GM18858 (cell line): ENCODE results near the gene GJB6.
"Not testable (repeated sequence)": the region's sequence is repeated elsewhere in the genome, so short reads cannot be mapped to it uniquely, and the experiment has no call there.

Source experiments
- ATAC-seq: cut with Tn5 transposase; IDR thresholded peaks from one replicate; pipeline ENCODE4 v1.9.1; 2021; ENCODE audit not compliant: unreplicated experiment

The GJB6 gene

DNA sequence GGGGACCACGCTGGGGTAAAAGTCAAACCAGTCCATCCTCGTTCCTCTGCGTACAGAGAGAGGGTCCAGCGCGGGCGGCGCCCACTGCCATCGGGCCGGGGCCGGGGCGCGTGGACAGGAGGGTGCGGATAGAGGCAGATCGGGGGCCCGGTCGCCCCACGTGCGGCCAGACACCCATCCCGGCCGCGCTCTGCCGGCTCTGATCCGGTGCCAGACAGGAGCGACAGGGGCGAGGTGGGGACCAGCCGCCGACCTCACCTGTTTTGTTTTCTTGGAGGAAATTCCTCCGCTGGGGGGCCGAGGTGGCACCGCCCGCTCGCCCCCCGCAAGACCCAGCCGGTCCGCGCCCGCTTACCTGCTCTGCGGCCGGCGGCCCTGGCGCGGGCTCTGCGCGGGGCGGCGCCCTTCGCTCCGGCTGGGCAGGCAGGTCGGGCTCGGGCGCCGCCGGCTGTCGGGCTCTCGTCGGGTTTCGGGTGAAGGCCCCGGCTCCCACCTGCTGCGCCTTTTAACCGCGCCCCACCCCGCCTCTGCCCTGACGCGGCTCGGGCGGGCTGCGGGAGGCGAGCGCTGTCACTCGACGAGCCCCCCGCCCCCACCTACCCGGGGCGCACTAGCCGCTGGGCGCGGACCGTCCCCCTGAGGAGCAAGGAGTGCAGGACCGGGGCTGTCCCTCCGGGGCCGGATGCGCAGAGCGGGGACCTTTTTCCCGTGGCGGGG is at the start of gene GJB6:
Gene GJB6, minus strand, starts transcription at position 481 of the 717 bp plus-strand sequence. CDS start 8,839 bp downstream, outside the sequence.
- ATAC-seq: no peak

DNA sequence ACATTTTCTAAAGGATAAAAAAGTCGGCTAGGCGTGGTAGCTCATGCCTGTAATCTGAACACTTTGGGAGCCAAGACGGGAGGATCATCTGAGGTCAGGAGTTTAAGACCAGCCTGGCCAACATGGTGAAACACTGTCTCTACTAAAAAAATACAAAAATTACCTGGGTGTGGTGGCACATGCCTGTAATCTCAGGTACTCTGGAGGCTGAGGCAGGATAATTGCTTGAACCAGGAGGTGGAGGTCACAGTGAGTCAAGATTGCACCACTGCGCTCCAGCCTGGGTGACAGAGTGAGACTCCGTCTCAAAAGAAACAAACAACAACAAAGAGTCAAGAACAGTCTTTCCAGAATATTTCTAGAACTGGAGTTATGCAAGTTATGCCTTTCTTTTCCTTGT is 44.8 kb upstream of the GJB6 start:
- ATAC-seq: not testable (repeated sequence)

DNA sequence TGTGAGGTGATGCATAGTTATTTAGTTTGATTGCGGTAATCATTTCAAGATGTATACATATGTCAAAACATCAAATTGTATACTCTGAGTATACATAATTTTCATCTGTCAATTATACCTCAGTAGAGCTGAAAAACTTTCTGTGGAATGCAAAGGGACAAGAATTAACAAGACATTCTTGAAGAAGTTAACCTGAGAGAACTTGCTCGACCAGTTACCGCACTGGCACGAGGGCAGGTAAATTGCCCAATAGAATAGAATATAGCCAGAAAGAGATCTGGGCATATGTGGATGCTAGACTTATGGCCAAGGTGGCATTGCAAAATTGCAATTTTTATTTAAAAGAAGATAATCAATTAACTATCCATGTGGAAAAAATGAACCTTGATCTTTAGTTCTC is 42.3 kb upstream of the GJB6 start:
- no peak for ATAC-seq

DNA sequence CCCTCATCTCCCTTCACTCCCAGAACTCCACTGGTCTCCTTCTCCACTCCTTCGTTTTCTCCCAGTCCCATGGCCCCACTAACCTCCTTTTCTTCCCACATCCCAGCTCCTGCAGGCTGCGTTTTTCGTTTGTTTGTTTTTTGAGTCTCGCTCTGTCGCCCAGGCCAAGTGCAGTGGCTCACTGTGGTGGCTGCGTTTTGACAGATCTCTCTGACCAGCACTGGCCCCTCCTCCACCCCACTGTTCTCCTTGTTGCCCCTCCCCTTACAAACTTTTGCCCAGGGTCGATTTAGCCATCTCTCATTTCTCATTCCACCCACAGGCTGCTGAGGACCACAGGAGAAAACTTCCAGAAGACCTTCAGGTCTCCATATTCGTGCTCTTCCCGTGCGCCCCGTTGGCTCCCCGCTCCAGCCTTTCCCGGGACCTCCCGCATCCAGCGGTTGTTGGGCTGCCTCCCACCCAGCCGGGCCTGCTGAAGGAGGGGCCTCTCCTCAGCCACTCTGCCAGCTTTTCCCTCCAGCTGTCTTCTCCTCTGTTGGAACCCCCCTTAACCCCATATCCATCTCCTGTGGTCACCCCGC is 40.6 kb upstream of the GJB6 start:
- ATAC-seq: no peak

DNA sequence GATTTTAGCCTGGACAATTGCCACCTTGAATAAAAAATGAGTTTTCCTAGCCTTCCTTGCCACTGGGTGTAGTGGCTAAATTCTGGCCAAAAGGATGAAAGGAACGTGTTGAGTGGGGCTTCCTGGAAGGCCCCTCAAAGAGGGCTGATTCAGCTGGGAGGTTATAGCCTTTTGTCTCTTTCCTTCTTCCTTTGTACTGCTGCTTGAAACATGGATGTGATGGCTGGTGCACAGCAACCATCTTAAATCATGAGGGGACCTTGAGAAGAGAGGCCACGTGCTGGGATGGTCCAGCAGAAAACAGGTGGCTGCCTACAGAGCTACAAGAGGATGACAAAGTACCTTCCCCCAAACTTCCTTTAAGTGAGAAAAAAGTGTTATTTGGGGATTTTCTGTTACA is 40.0 kb upstream of the GJB6 start:
- no peak for ATAC-seq

DNA sequence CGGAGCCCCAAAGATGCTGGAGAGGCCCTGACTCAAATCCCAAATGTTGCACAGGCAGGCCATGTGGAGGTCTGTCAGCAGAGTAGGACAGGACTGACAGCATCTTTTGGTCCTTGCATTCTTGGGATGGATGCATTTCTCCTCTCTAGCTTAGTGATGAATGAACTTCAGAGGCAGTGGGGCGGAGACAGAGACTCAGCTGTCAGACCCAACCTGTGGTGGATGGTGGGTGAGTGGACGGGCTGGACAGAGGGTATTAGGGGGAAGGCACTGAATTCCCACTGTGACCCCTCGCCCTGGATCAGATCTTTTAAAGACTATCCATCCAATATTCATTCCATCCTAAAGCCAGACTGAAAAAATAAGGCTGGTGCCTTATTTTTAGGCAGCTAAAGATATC is 39.3 kb upstream of the GJB6 start:
- no peak for ATAC-seq

DNA sequence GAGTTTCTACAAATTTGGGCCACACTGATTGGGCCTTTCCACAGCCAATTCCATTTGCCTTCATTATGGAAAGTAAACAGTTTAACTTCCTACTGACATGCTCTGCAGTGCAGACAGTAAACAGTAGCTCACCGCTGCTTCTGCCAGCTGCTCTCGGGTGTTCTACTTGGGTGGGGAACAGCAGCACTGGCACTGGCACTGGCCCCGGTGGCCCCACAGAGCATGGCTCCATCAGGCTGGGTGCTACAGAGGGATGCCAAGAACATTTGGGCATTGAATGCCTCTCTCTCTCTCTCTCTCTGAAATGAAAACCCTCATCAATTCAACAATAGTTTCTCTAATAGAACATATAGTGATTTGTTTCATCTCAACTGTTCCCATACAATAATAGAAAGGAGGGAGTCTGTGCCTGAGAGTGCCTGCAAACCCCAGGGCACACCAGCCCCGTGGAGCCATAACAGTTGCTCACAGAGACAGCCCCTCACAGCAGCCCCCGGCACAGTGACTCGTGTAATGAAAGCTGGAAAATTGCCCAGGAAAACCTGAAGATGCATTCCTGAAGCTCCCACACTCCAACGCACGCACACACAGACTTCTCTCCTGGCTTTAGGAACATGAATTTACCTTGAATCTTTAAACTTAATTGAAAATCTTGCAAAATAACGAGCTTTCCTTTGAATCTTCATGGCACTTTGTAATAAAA is 38.2 kb upstream of the GJB6 start:
- ATAC-seq: no peak

DNA sequence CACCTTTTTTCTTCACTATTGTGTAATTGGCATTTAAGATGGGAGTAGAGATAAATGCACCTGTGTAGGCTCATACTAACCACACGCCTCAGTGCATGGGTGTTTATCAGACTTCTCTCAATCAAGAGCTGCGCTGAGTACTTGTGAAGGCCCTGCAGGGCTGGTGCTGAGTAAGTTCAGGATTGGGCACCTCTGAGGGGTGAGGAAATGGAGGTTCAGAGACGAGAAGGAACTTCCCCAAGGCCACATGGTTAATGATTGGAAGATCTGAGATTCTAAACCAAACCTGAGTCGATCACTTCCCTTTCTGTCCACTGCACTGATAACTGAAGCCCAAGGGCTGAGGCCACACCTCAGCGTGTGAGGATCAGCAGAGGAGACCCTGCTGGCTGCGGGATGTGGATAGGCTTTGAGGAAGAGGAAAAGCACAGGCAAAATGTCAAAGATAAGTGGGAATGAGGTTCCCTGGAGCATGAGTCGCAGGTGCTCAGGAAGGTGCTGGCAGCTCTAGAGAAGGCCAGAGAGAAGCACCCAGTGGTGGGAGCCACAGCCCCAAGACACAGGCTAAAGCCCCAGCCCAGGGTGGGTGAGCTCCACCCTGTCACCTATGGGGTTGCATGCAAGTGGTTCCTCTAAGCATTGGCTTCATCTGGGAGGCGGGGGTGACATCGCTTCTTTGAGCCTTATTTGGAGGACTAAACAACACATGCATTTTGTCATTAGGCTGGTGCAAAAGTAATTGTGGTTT is 32.3 kb upstream of the GJB6 start:
- peak; percentile 97 for ATAC-seq

DNA sequence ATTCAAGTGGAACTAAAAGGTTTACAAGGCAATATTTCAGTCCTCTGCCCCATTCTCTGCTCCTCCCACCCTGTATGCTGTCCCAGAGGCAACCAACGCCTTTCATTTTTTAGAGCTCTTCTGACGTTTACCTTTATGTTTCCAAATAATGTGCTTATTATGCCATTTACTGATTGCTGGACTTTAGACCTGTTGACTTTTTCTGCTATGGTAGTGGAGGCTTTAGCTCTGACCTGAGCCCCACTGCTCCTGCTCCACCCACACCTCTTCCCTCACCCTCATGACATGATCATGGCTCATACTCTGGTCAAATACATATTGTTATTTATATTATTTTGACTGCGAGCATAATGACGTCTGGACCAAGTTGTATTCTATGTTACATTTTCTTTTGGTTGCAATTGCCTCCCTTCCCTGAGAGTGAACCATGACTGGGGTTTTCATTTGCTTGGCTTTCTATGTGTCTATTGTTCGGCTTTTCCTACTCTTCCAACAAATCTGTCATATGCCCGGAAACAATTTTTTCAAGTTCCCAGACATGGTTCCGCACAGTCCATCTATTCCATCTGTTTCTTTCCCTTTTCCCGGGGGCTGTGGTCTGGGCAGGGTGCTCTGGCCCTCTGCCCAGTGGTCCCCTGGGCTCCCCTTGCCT is 31.4 kb upstream of the GJB6 start:
- ATAC-seq: no peak

DNA sequence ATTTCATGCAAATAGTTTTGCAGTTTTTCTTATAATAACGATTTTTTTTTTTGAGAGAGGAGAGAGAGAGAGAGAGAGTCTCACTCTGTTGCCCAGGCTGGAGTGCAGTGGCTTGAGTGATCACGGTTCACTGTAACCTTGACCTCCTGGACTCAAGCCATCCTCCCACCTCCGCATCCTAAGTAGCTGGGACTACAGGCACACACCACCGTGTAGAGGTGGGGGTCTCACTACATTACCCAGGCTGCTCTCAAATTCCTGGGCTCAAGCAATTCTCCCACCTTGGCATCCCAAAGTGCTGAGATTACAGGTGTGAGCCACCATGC is 26.8 kb upstream of the GJB6 start:
- ATAC-seq: no peak

DNA sequence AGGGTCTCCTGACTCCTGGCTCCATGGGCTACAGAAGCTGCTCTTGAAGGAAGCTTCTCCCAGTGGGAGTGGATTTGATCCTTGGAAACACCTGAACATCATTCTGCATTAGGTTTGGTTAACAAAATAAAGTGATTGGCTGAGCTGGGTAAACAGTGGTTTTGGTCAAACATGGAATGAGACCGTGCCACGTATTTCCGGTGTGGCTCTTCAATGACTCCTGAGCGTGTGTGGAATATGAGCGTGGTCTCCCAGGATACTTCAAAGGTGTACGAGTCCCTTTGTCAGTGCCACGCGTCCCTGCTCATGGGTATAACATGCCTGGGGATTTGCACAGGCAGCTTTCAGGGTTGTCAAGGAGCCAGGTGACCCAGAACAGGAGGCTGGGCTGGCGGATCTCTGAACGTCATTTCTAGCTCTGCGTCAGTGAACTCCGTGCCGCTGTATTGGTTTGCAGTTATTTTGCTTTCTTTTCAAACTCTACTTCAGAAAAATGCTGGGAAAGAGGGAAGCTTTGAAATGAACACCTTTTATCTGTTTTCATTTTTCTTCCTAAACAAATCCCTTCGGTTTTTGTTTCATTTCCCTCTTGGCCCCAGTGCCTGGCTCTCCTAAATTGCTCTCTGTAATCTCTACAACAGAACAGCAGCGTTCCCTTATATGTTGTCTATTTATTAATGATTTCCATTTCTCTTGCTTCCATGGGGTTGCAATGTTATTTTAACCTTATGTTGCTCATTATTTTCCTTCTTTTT is 26.3 kb upstream of the GJB6 start:
- ATAC-seq: no peak

DNA sequence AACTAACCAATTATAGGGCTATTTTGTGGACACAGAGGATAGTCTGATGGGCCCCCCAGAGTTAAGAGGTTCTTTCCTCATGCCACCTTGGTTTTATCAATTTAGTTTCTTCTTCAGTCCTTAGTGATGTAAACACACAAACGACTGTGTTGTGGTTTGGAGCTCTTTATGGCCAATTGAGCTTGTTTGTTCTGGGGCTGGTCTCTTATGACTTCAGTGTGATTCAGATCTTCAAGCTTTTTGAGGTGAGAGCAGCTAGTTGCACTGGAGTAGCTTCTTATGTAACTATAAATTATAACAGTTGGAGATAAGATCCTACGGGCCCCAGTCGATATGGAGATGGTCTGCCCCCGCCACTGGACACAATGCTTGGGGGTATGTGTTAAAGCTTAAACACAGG is 22.0 kb upstream of the GJB6 start:
- no peak for ATAC-seq

DNA sequence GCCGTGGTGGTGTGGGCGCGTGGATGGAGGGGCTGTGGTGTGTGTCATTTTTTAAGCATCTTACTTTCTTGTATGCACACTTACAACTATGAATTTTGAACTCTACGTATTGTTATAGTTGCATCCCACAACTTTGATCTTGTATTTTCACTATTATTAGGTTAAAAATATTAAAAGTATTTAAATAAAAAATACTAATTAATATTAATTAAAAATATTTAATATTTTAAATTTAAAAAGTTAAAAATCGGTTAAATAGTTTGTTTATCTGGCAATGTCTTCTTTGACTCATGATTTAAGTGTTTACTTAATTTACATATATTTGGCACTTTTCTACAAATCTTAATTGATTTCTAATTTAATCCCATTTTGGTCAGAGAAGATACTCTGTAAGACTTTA is 17.8 kb upstream of the GJB6 start:
- no peak for ATAC-seq

DNA sequence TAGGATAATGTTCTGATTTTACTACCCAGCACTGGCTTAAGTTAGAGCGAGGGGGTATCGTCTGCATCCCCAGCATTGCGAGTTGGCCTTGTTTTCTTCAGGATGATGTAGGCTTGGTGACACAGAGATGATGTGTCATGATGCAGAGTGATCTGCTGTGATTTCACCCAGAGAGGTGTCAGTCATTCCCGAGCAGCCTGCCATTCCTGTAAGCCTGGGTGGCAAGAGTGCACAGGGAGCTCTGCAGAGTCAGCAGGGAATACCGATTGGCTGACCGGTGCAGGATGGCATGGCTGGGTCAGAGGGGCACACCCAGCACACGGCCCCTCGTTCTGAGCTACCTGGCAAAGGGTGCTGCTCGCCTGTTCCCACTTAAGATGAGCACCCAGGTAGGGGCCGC is 15.8 kb upstream of the GJB6 start:
- no peak for ATAC-seq

DNA sequence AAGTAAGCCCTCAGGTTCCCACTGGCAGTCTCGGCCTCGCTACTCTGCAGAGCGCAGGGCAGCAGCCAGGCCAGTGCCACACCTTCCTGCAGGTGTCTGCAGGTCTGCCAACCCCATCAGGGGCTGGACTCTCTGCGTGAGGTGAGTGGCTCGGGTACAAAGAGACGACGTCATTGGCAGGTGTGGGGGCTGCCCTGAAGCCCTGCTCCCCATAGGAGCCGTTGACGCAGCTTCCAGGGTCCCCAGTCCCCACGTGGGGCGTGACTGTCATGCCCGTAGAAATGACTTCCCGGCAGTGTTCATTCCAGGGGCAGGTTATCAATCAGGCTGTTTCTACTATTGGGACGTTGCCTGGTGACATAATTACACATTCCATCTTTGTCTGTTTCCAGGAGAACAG is 15.3 kb upstream of the GJB6 start:
- ATAC-seq: no peak

DNA sequence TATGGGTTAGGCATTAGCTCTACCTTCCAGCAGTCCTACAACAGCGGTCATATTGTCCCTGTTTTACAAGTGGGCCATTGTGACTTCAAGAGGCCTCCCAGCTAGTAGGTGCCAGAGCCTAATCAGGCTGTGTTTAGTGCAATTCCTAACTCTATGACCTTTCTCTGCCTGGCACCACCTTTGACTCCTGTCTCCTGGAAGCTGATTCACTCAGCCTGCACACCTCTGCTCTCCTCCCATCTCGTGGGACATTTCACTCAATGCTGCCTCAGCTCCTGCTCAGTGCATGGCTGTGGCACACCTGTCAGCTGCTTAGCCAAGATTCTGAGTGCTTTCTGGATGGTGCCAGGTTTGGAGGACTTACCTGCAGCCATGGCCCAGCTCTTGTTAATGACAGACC is 9.5 kb upstream of the GJB6 start:
- ATAC-seq: no peak

DNA sequence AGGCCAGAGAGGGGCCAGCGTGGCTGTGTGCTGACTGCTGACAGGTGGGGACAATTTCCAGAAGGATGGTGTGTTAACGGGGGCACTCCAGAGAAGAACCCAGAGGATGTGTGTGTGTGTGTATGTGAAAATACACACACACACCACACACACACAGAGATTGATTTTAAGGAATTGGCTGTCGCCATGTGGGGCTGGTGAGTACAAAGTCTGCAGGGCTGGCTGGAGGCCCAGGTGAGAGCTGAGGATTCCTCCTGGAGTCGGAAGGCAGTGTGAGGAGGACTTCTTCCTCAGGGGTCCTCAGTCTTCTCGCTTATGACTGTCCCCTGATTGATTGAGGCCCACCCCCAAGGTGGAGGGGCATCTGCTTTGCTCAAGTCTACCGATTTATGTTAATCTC is 7.6 kb upstream of the GJB6 start:
- ATAC-seq: no peak

DNA sequence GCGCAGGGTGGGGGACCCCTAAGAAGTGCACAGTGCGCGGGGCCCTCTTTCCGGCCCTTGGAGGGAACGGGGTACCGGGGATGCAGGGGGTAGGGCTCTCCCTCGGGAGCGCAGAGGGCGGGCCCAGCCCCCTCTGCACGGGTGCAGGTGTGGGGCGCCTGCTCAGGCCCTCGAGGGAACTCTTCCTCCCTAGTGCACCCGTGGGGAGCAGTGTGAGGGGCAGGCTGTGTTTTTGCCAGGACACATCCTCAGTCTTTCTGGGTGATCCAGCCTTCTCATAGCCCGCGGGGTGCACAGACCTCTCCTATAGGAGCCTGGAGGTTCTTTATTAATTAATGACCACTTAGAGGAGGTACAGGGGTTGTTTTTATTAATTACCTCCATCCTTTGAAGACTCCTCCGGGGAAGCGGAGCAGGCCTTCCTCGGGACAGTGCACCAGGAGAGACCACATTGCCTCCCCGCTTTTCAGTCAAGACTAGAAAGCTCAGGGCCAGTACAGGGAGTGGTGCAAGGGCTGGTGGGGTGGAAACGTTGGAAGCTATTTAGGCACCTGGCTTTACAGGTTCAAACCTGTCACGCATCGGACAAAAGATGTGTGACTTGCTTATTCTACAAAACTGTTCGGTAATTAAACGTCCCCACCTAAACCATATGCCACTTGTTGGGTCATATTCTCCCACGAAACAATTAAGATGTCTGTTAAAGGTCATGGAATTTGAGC is 598 bp upstream of the GJB6 start:
- no peak for ATAC-seq

DNA sequence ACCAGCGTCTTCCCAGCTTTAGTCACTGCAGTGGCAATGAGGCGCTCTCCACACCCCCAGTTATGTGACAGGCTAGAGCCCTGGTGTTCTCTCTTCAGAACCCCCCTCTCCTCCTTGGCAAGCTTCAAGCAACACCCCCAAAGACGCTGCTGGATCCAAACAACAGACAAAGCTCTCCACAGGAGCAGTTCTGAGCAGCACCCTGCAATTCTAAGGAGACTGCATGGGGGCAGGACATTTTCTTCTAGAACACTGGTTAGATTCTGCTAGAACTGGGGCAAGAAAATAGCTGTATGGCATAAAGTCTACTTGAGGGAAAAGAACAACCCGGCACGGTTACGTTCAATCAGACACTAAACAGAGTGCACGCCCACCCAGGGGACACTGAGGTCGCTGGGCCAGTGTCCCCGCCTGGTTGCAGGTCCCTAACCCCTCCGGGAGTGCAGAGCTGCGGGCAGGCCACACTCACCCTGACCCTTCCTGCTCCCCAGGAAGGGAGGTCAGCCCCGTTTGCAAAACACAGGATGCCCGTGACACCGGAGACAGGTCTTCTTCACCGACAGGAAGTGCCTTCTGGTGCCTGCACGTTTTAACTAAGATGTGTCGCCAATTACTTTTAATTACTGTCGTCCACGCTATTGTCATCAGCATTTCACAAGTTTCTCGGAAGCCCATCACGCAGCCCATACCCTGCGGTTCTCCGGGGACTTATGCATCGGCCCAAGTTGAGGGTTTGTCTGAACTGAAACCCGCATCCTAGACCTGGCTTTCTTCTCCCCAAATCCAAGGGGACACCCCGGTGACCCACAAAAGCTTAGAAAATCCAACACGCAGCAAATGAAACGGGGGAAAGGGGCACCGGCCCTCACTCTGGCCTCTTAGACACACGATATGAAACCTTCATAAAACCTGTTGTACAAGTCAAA is 943 bp downstream of the GJB6 start:
- no peak for ATAC-seq
